Mesendoderm (in vitro differentiated cells): Measurements from ENCODE around the gene LRIT1.

Source experiments
- DNase-seq: peaks from one replicate; pipeline ENCODE4 v3.0.0; 2013
- H2AK5ac ChIP-seq: 2 replicates; pipeline ENCODE4 v1.6.1; 2013; ENCODE audit warnings: low read length, inconsistent platforms
- H2BK120ac ChIP-seq: 2 replicates; pipeline ENCODE4 v1.6.1; 2013; ENCODE audit warnings: low read depth, mild to moderate bottlenecking, low read length, moderate library complexity, mixed read lengths
- H2BK15ac ChIP-seq: replicated peaks from 2 replicates; pipeline ENCODE4 v1.6.1; 2013; ENCODE audit warnings: low read depth, mild to moderate bottlenecking, moderate library complexity
- H2BK5ac ChIP-seq: 2 replicates; pipeline ENCODE4 v1.6.1; 2013; ENCODE audit warnings: low read length, inconsistent platforms
- H3K18ac ChIP-seq: 2 replicates; pipeline ENCODE4 v1.6.1; 2013; ENCODE audit warnings: mild to moderate bottlenecking, low read length, mixed read lengths
- H3K23ac ChIP-seq: one replicate; pipeline ENCODE4 v1.6.1; 2013; ENCODE audit warnings: low read length
- H3K27ac ChIP-seq: 2 replicates; pipeline ENCODE4 v1.5.1; 2013; ENCODE audit warnings: low read depth, mild to moderate bottlenecking, inconsistent platforms, low read length, moderate library complexity
- H3K27me3 ChIP-seq: 2 replicates; pipeline ENCODE4 v1.6.1; 2013; ENCODE audit warnings: low read length, control low read depth, mild to moderate bottlenecking, inconsistent platforms; ENCODE audit not compliant: insufficient read depth, poor library complexity
- H3K36me3 ChIP-seq: 2 replicates; pipeline ENCODE4 v1.6.1; 2013; ENCODE audit warnings: low read length, inconsistent platforms; ENCODE audit not compliant: control insufficient read depth, insufficient read depth
- H3K4ac ChIP-seq: one replicate; pipeline ENCODE4 v1.6.1; 2013; ENCODE audit warnings: low read depth, mild to moderate bottlenecking, low read length, moderate library complexity
- H3K4me1 ChIP-seq: 2 replicates; pipeline ENCODE4 v1.6.1; 2013; ENCODE audit warnings: low read depth, low read length, inconsistent platforms; ENCODE audit not compliant: control insufficient read depth
- H3K4me2 ChIP-seq: 2 replicates; pipeline ENCODE4 v1.6.1; 2013; ENCODE audit warnings: low read length
- H3K4me3 ChIP-seq: 2 replicates; pipeline ENCODE4 v1.5.1; 2013; ENCODE audit warnings: mild to moderate bottlenecking, low read length
- H3K56ac ChIP-seq: one replicate; pipeline ENCODE4 v1.6.1; 2013; ENCODE audit warnings: low read length
- H3K79me1 ChIP-seq: 2 replicates; pipeline ENCODE4 v1.6.1; 2013; ENCODE audit warnings: low read length, inconsistent platforms
- H3K79me2 ChIP-seq: 2 replicates; pipeline ENCODE4 v1.6.1; 2013; ENCODE audit warnings: mild to moderate bottlenecking, low read length; ENCODE audit not compliant: control insufficient read depth, insufficient read depth
- H3K9ac ChIP-seq: 2 replicates; pipeline ENCODE4 v1.6.1; 2013; ENCODE audit warnings: low read length, inconsistent platforms
- H4K5ac ChIP-seq: one replicate; pipeline ENCODE4 v1.6.1; 2013; ENCODE audit warnings: low read length
- H4K8ac ChIP-seq: one replicate; pipeline ENCODE4 v1.6.1; 2013; ENCODE audit warnings: low read depth, mild to moderate bottlenecking, control low read depth, low read length, moderate library complexity
- WGBS: extraction: QIAGEN DNeasy Blood & Tissue Kit; methylation state at CpG from one replicate; pipeline ENCODE4 v1.1.7; 2013; ENCODE audit warnings: low lambda C conversion rate, missing lambda C conversion rate; ENCODE audit not compliant: insufficient coverage; ENCODE audit errors: extremely low coverage; 5-methylcytosine and 5-hydroxymethylcytosine counted together

Gene LRIT1

GRCh38 chr10:84193846-84194423 lies 47.4 kb downstream of the LRIT1 start:
- Histone ChIP-seq H4K8ac (no peak overlapping the region), H3K4me3 (no peak overlapping the region), H2BK120ac (no peak overlapping the region), H3K79me1 (no peaks in the 10 kb centered on the region), H3K36me3 (no peaks in the 10 kb centered on the region), H4K5ac (no peak overlapping the region), H3K4me2 (peak overlapping the region; percentile 40), H2BK5ac (no peak overlapping the region), H3K23ac (no peak overlapping the region), H3K27me3 (peaks cover 18% of the 10 kb centered on the region), H3K9ac (no peak overlapping the region), H3K4me1 (no peaks in the 10 kb centered on the region), H3K4ac (no peak overlapping the region), H3K27ac (no peak overlapping the region), H2AK5ac (no peak overlapping the region), H3K18ac (no peak overlapping the region), H2BK15ac (no peak overlapping the region), H3K79me2 (no peaks in the 10 kb centered on the region), H3K56ac (no peak overlapping the region)
- WGBS, result no CpG with 5 or more reads among the region's 5 CpGs
- no peak for DNase-seq

GRCh38 chr10:84193327-84193726 lies 48.0 kb downstream of the LRIT1 start:
- no peak overlapping the region for H3K27ac ChIP-seq
- no peak overlapping the region for H2AK5ac ChIP-seq
- no peak overlapping the region for H2BK15ac ChIP-seq
- no peaks in the 10 kb centered on the region for H3K79me2 ChIP-seq
- H4K8ac ChIP-seq, result no peak overlapping the region
- H3K4me2 ChIP-seq, result no peak overlapping the region
- H3K4me1 ChIP-seq, result no peaks in the 10 kb centered on the region
- H3K9ac ChIP-seq, result no peak overlapping the region
- no CpG with 5 or more reads among the region's 2 CpGs for WGBS
- H3K36me3 ChIP-seq, result no peaks in the 10 kb centered on the region
- peaks cover 18% of the 10 kb centered on the region for H3K27me3 ChIP-seq
- no peak overlapping the region for H2BK5ac ChIP-seq
- DNase-seq, result no peak
- no peak overlapping the region for H3K18ac ChIP-seq
- H3K4me3 ChIP-seq, result no peak overlapping the region
- H3K23ac ChIP-seq, result no peak overlapping the region
- H3K4ac ChIP-seq, result no peak overlapping the region
- no peaks in the 10 kb centered on the region for H3K79me1 ChIP-seq
- no peak overlapping the region for H4K5ac ChIP-seq
- H3K56ac ChIP-seq, result no peak overlapping the region
- no peak overlapping the region for H2BK120ac ChIP-seq

- Histone ChIP-seq H3K79me2 (no peaks in the 10 kb centered on the region), H2BK5ac (no peak overlapping the region), H2BK15ac (no peak overlapping the region), H2AK5ac (no peak overlapping the region), H3K4me2 (no peak overlapping the region), H3K23ac (no peak overlapping the region), H3K27me3 (peaks cover 18% of the 10 kb centered on the region), H3K36me3 (no peaks in the 10 kb centered on the region), H3K4ac (no peak overlapping the region), H3K27ac (no peak overlapping the region), H3K4me3 (no peak overlapping the region), H3K4me1 (no peaks in the 10 kb centered on the region), H4K5ac (no peak overlapping the region), H2BK120ac (no peak overlapping the region), H3K18ac (no peak overlapping the region), H3K79me1 (no peaks in the 10 kb centered on the region), H4K8ac (no peak overlapping the region), H3K9ac (no peak overlapping the region), H3K56ac (no peak overlapping the region)
- WGBS, result no CpG with 5 or more reads among the region's 5 CpGs
- no peak for DNase-seq
These were observed 50.2 kb downstream of the LRIT1 start for GRCh38 chr10:84191106-84191505.

- Histone ChIP-seq H2BK120ac (no peak overlapping the region), H3K27ac (no peak overlapping the region), H3K4me1 (no peaks in the 10 kb centered on the region), H3K36me3 (no peaks in the 10 kb centered on the region), H3K4ac (no peak overlapping the region), H4K5ac (no peak overlapping the region), H3K9ac (no peak overlapping the region), H3K23ac (no peak overlapping the region), H3K4me3 (no peak overlapping the region), H3K27me3 (peaks cover 14% of the 10 kb centered on the region), H2AK5ac (no peak overlapping the region), H3K79me1 (no peaks in the 10 kb centered on the region), H3K79me2 (no peaks in the 10 kb centered on the region), H2BK15ac (no peak overlapping the region), H3K4me2 (no peak overlapping the region), H3K56ac (no peak overlapping the region), H3K18ac (no peak overlapping the region), H2BK5ac (no peak overlapping the region), H4K8ac (no peak overlapping the region)
- no peak for DNase-seq
- WGBS, result no CpG with 5 or more reads among the region's 3 CpGs
These were observed 50.7 kb downstream of the LRIT1 start for GRCh38 chr10:84190621-84191020.

GRCh38 chr10:84188815-84189214 lies 52.5 kb downstream of the LRIT1 start:
- no CpG with 5 or more reads among the region's 3 CpGs for WGBS
- Histone ChIP-seq H3K36me3 (no peaks in the 10 kb centered on the region), H3K4me1 (no peaks in the 10 kb centered on the region), H3K79me2 (no peaks in the 10 kb centered on the region), H4K8ac (no peak overlapping the region), H2BK120ac (no peak overlapping the region), H3K23ac (no peak overlapping the region), H3K56ac (no peak overlapping the region), H3K4me3 (no peak overlapping the region), H2BK15ac (no peak overlapping the region), H4K5ac (no peak overlapping the region), H3K9ac (no peak overlapping the region), H3K27ac (no peak overlapping the region), H3K4ac (no peak overlapping the region), H3K79me1 (no peaks in the 10 kb centered on the region), H2AK5ac (no peak overlapping the region), H3K18ac (no peak overlapping the region), H2BK5ac (no peak overlapping the region), H3K27me3 (peaks cover 1% of the 10 kb centered on the region), H3K4me2 (no peak overlapping the region)
- no peak for DNase-seq

GRCh38 chr10:84185526-84186175 lies 55.7 kb downstream of the LRIT1 start:
- Histone ChIP-seq H3K4me2 (no peak overlapping the region), H2BK120ac (no peak overlapping the region), H3K79me2 (no peaks in the 10 kb centered on the region), H3K56ac (no peak overlapping the region), H3K23ac (no peak overlapping the region), H3K18ac (no peak overlapping the region), H2BK15ac (no peak overlapping the region), H3K4ac (no peak overlapping the region), H3K27ac (no peak overlapping the region), H2AK5ac (no peak overlapping the region), H4K5ac (no peak overlapping the region), H3K79me1 (no peaks in the 10 kb centered on the region), H2BK5ac (no peak overlapping the region), H3K27me3 (no peaks in the 10 kb centered on the region), H3K36me3 (no peaks in the 10 kb centered on the region), H3K4me1 (no peaks in the 10 kb centered on the region), H4K8ac (no peak overlapping the region), H3K4me3 (no peak overlapping the region), H3K9ac (no peak overlapping the region)
- DNase-seq, result no peak
- no CpG with 5 or more reads among the region's 11 CpGs for WGBS
